Fibroblast of lung (primary cell): Measurements from ENCODE around the gene CENPX.

Source experiments
- EZH2 ChIP-seq: IDR thresholded peaks from 2 replicates; pipeline ENCODE4 v1.5.1; 2012; ENCODE audit warnings: low read length, control low read depth, mild to moderate bottlenecking; ENCODE audit errors: missing control alignments
- TF ChIP-seq, protein P1 (sequence below), 2 donors: IDR thresholded peaks in 1 of 2; conservative IDR thresholded peaks in 1 of 2; 1 replicate in 1 of 2; 2 replicates in 1 of 2; pipeline ENCODE4 v1.5.1; 2011 to 2012; ENCODE audit warnings: low read length in 2 of 2, control low read depth in 1 of 2, inconsistent platforms in 1 of 2, low read depth in 1 of 2, mild to moderate bottlenecking in 1 of 2

DNA sequence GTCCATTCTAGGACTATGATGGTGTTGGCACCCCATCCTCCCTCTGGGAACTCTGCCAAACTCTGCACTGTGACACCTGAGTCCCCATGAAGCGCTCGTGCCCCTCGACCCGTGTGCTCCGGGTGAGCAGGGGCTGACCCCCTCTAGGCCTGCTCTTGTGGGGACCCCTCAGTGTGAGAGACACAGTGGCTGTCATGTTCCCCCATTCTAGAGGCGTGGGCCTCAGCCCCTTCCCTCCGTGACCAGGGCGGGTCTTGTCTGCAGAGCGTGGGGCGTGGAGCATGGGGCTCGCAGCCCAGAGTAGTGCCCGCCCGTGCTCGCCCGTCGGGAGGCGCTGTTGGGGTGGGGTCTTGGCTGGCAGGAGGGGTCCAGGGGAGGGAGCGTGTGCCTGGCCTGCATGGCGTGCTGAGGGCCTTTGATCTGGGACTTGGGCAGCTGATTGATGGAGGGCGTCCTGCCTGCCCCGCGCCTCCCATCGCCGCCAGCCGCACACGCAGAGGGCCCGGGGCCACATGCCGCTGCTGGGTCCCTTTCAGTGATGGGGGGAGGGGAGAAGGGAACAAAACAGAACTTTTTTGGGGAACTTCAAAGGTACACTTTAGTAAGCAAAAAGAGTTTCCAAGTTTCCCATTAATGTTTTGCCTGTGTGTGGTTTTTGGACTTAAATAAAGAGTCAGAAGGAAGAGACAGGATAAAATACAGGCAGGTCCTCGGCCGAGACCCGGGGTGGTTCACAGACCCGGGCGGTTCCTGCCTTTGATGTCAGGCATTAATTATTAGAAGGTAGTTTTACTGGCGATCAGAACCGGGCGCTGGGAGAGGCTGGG, 22.5 kb downstream of the CENPX start:
- TF ChIP-seq EZH2, result no peak
- TF ChIP-seq, protein P1, sequence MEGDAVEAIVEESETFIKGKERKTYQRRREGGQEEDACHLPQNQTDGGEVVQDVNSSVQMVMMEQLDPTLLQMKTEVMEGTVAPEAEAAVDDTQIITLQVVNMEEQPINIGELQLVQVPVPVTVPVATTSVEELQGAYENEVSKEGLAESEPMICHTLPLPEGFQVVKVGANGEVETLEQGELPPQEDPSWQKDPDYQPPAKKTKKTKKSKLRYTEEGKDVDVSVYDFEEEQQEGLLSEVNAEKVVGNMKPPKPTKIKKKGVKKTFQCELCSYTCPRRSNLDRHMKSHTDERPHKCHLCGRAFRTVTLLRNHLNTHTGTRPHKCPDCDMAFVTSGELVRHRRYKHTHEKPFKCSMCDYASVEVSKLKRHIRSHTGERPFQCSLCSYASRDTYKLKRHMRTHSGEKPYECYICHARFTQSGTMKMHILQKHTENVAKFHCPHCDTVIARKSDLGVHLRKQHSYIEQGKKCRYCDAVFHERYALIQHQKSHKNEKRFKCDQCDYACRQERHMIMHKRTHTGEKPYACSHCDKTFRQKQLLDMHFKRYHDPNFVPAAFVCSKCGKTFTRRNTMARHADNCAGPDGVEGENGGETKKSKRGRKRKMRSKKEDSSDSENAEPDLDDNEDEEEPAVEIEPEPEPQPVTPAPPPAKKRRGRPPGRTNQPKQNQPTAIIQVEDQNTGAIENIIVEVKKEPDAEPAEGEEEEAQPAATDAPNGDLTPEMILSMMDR (conservative IDR thresholded peaks at IDR 0.05 in 1 of 2, IDR thresholded peaks at IDR 0.05 in 1 of 2; ENCODE audit: low read depth in 1 of 2, low read length in 2 of 2), result no peak
